ENCODE data around the gene NSD2.
"Not testable (repeated sequence)": the region's sequence is repeated elsewhere in the genome, so short reads cannot be mapped to it uniquely, and the experiment has no call there.

Gene NSD2

DNA sequence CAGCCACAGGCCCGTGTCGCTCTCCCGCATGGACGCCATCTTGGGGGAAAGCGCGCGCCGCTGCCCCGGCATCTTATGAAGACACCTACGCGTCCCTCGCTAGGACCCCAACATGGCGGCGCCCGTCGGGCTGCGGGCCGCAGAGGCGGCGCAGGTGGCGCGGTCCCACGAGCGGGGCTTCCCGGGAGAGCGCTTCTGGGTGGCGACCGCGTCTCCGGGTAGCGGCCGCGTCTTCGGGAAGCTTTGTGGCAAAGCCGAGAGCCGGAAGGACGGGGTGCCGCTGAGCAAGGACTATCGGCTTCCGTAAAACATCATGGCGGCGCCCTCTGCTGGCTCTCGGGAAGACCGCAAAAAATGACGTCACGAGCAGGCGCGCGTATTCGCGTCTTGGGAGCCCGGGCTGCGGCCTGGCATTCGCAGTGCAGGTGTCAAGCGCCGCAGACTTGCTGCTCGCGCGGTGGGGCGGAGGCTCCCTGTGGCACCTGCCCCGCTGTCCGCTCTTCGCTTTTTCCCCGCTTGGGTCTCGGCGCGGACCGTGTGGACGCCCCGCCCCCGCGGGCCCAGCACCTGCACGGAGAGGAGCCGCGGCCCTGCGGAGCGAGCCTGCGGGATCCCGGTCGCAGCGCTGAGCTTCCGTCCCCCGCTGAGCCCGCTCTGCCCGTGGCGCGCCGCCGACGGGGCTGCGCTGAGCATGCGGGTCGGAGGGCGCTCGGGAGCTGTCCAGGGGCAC lies 137.9 kb downstream of the NSD2 start, which contains the start of gene NELFA:
TSS of gene NELFA (minus strand) at position 54 of the 730 bp plus-strand sequence. CDS start at position 39, 15 bp downstream.
- H3K4me3 ChIP-seq (ENCODE audit: low read depth, low read length): peak within 1 kb of the TSS; percentile 82
- DNase-seq (ENCODE audit: low read depth): peak; percentile 93
- TF ChIP-seq, protein P1, sequence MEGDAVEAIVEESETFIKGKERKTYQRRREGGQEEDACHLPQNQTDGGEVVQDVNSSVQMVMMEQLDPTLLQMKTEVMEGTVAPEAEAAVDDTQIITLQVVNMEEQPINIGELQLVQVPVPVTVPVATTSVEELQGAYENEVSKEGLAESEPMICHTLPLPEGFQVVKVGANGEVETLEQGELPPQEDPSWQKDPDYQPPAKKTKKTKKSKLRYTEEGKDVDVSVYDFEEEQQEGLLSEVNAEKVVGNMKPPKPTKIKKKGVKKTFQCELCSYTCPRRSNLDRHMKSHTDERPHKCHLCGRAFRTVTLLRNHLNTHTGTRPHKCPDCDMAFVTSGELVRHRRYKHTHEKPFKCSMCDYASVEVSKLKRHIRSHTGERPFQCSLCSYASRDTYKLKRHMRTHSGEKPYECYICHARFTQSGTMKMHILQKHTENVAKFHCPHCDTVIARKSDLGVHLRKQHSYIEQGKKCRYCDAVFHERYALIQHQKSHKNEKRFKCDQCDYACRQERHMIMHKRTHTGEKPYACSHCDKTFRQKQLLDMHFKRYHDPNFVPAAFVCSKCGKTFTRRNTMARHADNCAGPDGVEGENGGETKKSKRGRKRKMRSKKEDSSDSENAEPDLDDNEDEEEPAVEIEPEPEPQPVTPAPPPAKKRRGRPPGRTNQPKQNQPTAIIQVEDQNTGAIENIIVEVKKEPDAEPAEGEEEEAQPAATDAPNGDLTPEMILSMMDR (IDR thresholded peaks at IDR 0.05; ENCODE audit: control insufficient read depth, extremely low read depth, insufficient read depth): no peak

DNA sequence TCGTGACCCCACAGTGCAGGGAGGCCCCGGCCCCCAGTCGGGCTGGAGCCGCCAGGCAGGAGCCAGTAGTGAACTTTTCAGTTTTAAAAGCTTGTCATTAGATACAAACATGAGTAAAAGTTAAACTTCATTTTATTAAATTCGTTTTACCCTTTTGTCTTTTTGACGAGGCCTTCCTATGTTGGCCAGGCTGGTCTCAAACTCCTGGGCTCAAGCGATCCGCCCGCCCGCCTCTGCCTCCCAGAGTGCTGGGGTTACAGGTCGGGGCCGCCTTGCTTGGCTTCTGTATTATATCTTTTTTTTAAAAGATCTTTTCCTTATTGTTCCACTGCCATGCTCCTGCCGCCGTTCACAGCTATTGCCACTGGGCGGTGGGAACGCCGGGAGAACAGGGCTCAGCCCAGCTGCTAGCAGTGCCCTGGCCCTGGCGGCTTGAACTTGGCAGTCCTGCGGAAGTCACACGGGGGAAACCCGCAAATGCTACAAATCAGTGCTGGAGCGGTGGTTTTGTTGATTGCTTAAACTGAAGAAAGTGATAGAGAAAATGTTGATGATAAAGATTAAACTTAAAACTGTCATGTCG lies 138.5 kb downstream of the NSD2 start:
- peak; percentile 50 for DNase-seq (ENCODE audit: low read depth)

DNA sequence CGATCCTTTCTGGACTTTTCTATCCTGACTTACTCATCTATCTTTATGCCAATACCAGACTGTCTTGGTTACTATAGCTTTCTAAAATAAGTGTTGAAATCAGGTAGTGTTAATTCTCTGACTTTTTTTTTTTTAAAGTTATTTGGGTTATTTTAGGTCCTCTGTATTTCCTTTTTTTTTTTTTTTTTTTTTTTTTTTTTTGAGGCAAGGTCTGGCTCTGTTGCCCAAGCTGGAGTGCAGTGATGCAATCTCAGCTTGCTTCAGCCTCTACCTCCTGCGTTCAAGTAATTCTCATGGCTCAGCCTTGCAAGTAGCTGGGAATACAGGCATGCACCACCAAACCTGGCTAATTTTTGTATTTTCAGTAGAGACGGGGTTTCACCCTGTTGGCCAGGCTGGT lies 140.4 kb downstream of the NSD2 start:
- DNase-seq (ENCODE audit: low read depth): no peak
- TF ChIP-seq, protein P1 (IDR thresholded peaks at IDR 0.05; ENCODE audit: control insufficient read depth, extremely low read depth, insufficient read depth): no peak
- H3K4me3 ChIP-seq (ENCODE audit: low read depth, low read length): no peak overlapping the region

More for the DNA sequence above, 138.5 kb downstream of the NSD2 start:
- TF ChIP-seq, protein P1 (IDR thresholded peaks at IDR 0.05; ENCODE audit: control insufficient read depth, extremely low read depth, insufficient read depth): peak; percentile 40
- H3K4me3 ChIP-seq (ENCODE audit: low read depth, low read length): peak overlapping the region; percentile 82

DNA sequence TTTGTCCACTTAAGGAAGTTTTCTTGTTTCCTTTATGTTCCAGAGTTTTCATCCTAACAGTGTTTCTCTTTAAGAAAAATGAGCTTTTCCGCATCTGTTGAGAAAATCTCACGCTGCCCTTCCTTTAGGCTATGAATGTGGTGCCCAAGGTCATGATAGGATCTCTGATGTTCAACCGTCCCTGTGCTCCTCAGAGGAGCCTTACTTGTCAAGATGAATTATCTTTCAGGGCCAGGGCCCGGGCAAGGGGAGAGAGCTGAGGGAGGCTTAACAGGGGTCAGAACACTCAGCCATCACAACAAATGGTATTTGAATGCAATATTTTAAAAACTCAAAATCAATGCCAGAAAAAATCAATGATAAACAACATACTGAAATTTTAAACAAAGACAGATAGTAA lies 143.8 kb downstream of the NSD2 start:
- TF ChIP-seq, protein P1 (IDR thresholded peaks at IDR 0.05; ENCODE audit: control insufficient read depth, extremely low read depth, insufficient read depth): no peak
- no peak overlapping the region for H3K4me3 ChIP-seq (ENCODE audit: low read depth, low read length)
- no peak for DNase-seq (ENCODE audit: low read depth)

DNA sequence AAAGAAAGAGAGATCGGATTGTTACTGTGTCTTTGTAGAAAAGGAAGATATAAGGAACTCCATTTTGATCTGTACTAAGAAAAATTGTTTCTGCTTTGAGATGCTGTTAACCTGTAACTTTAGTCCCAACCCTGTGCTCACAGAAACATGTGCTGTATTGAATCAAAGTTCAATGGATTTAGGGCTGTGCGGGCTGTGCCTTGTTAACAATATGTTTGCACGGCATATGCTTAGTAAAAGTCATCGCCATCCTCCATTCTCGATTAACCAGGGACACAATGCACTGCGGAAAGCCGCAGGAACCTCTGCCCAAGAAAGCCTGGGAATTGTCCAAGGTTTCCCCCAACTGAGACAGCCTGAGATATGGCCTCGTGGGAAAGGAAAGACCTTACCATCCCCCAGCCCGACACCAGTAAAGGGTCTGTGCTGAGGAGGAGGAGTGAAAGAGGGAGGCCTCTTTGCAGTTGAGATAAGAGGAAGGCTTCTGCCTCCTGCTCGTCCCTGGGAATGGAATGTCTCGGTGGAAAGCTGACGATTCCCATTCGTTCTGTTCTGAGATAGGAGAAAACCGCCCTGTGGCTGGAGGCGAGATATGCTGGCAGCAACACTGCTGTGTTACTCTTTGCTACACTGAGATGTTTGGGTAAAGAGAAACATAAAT lies 150.3 kb downstream of the NSD2 start:
- not testable (repeated sequence) for DNase-seq (ENCODE audit: low read depth); H3K4me3 ChIP-seq (ENCODE audit: low read depth, low read length)

DNA sequence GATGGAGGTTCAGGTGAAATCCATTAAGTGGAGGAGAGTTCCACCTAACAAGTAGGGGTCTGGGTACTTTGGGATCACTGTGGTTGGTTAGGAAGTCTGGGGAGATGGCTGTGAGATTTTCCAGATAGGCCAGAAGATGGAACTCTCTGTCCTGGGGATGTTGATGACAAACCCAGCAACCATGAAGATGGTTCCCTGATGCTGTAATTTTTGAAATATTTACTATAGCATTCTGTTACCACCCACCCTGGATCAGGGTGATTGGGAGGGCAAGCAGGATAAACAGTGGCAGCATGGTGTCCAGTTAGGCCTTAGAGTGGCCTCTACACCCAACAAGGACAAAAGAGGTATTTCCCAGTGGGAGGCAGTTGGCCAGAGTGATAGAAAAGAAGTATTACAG lies 153.5 kb downstream of the NSD2 start:
- no peak overlapping the region for H3K4me3 ChIP-seq (ENCODE audit: low read depth, low read length)
- TF ChIP-seq, protein P1 (IDR thresholded peaks at IDR 0.05; ENCODE audit: control insufficient read depth, extremely low read depth, insufficient read depth): no peak
- no peak for DNase-seq (ENCODE audit: low read depth)

DNA sequence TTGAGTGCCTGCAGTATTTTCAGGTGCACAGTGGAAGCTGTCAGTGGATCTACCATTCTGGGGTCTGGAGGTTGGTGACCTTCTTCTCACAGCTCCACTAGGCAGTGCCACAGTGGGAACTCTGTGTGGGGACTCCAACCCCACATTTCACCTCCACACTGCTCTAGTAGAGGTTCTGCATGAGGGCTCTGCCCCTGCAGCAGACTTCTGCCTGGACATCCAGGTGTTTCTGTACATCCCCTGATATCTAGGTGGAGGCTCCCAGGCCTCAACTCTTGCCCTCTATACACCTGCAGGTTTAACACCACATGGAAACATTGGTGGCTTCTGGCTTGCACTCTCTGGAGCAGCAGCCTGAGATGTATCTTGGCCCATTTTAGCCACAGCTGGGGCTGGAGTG lies 154.6 kb downstream of the NSD2 start:
- no peak overlapping the region for H3K4me3 ChIP-seq (ENCODE audit: low read depth, low read length)
- DNase-seq (ENCODE audit: low read depth): no peak
- TF ChIP-seq, protein P1 (IDR thresholded peaks at IDR 0.05; ENCODE audit: control insufficient read depth, extremely low read depth, insufficient read depth): no peak

DNA sequence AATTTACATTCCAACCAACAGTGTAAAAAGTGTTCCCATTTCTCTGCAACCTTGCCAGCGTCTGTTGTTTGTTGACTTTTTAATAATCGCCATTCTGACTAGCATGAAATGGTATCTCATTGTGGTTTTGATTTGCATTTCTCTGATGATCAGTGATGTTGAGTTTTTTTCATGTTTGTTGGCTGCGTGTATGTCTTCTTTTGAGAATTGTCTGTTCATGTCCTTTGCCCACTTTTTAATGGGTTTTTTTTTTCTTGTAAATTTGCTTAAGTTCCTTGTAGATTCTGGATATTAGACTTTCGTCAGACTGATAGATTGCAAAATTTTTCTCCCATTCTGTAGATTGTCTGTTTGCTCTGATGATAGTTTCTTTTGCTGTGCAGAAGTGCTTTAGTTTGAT lies 155.9 kb downstream of the NSD2 start:
- not testable (repeated sequence) for H3K4me3 ChIP-seq (ENCODE audit: low read depth, low read length); DNase-seq (ENCODE audit: low read depth)

DNA sequence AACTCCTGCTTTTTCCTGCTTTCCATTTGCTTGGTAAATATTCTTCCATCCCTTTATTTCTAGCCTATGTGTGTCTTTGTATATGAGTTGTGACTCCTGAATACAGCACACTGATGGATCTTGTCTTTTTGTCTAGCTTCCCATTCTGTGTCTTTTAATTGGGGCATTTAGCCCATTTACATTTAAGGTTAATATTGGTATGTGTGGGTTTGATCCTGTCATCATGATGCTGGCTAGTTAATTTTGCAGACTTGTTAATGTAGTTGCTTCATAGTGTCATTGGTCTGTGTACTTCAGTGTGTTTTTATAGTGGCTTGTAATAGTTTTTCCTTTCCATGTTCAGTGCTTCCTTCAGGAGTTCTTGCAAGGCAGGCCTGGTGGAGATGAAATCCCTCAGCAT lies 160.0 kb downstream of the NSD2 start:
- not testable (repeated sequence) for H3K4me3 ChIP-seq (ENCODE audit: low read depth, low read length); DNase-seq (ENCODE audit: low read depth)
